Brain microvascular endothelial cell (primary cell): ENCODE measurements around the gene CCDC102A.

Experiments used
- DNase-seq: peaks from one replicate; pipeline ENCODE4 v3.0.0-alpha.2; 2020
- H3K27ac ChIP-seq: fragments of 250-450 bp; sonication (Bioruptor Pico); 2 replicates; pipeline ENCODE4 v1.5.1; 2020; ENCODE audit warnings: mild to moderate bottlenecking, moderate library complexity
- H3K27me3 ChIP-seq: fragments of 250-450 bp; sonication (Bioruptor Pico); replicated peaks from 2 replicates; pipeline ENCODE4 v1.5.1; 2020; ENCODE audit warnings: mild to moderate bottlenecking
- H3K36me3 ChIP-seq: fragments of 250-450 bp; sonication (Bioruptor Pico); replicated peaks from 2 replicates; pipeline ENCODE4 v1.5.1; 2020; ENCODE audit warnings: mild to moderate bottlenecking
- H3K4me3 ChIP-seq: 2 replicates; pipeline ENCODE4 v1.5.1; 2011; ENCODE audit warnings: low read depth, mild to moderate bottlenecking, control low read depth, low read length, moderate library complexity
- in situ Hi-C: cut with HindIII; loops from 2 replicates; pipeline ENCODE4 v1.10.0; 2017; ENCODE audit warnings: low sequenced_read_pairs, low pct_ligation_motif_present
- TF ChIP-seq, protein P1 (sequence below): IDR thresholded peaks from 2 replicates; pipeline ENCODE4 v1.5.1; 2011; ENCODE audit warnings: low read depth, mild to moderate bottlenecking, moderate library complexity, low read length, control low read depth, inconsistent platforms; ENCODE audit errors: missing control alignments

Gene CCDC102A

GRCh38 chr16:57536306-57537193 lies at the start of gene CCDC102A:
Gene CCDC102A (minus strand): TSS chr16:57536571. CDS start chr16:57529177, 7,394 bp downstream.
- TF ChIP-seq, protein P1, sequence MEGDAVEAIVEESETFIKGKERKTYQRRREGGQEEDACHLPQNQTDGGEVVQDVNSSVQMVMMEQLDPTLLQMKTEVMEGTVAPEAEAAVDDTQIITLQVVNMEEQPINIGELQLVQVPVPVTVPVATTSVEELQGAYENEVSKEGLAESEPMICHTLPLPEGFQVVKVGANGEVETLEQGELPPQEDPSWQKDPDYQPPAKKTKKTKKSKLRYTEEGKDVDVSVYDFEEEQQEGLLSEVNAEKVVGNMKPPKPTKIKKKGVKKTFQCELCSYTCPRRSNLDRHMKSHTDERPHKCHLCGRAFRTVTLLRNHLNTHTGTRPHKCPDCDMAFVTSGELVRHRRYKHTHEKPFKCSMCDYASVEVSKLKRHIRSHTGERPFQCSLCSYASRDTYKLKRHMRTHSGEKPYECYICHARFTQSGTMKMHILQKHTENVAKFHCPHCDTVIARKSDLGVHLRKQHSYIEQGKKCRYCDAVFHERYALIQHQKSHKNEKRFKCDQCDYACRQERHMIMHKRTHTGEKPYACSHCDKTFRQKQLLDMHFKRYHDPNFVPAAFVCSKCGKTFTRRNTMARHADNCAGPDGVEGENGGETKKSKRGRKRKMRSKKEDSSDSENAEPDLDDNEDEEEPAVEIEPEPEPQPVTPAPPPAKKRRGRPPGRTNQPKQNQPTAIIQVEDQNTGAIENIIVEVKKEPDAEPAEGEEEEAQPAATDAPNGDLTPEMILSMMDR: no peak
- no peaks in the 10 kb centered on the region for H3K36me3 ChIP-seq
- H3K27me3 ChIP-seq: peaks cover 3% of the 10 kb centered on the region
- H3K27ac ChIP-seq: peak within 1 kb of the TSS; percentile 59
- no peak for DNase-seq
- H3K4me3 ChIP-seq: peak within 1 kb of the TSS; percentile 72
- in situ Hi-C loops: no loop called here

- H3K36me3 ChIP-seq: no peaks in the 10 kb centered on the region
- DNase-seq: no peak
- in situ Hi-C loops: no loop called here
- no peak overlapping the region for H3K4me3 ChIP-seq
- TF ChIP-seq, protein P1: no peak
- H3K27me3 ChIP-seq: no peaks in the 10 kb centered on the region
- no peak overlapping the region for H3K27ac ChIP-seq
These were observed 48.8 kb upstream of the CCDC102A start for GRCh38 chr16:57585051-57585687.

DNA sequence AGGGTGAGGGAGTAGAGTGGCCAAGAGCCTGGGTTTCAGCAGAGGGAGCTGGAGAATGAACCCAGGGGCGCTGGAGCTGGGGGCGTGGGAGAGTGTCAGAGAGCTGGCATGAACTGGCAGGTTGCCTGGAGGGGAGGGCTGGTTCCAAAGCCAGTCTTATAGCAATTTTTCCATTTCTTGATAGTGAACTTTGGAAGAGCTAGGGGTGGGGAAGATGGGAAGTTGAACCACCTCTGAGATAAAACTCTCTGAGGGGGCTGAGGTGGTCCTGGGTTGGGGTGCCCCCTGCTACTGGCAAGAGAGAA lies 42.9 kb upstream of the CCDC102A start:
- no peaks in the 10 kb centered on the region for H3K36me3 ChIP-seq
- no peak for DNase-seq

DNA sequence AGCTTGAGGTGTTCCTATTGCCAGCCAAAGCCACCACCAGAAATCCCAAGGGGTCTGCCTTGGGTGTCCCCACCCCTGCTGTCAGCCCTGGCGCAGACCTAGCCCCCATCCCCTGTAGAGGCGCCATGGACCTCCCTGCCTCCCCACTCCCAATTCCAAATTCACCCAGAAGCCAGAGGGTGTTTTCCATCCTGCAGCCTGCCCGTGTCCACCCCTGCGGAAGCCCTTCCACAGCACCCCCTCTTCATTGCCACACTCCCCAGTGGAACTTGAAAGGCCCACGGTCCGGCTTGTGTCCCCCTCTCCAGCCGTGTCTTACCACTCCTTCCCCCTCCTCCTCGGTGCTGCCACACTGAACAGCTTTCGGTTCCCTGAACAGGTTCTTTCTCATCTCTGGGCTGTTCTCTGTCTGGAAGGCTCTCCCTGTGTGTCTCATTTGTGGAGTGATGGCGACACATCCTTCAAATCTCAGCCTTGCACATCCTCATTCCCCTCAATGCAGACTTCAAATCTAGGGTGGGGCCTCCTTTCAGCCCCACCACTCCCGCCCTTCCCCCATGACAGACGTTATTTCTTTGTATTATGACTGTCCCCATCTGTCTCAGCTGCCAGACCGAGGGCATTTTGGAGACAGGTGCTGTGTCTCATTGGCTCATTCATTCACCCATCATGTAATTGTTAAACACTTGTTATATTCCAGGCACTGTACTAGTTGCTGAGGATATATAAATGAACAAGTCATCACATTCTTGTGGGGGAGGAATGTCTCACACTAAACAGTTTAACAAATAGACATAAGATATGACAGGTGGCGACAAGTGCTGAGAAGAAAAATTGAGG lies 42.4 kb upstream of the CCDC102A start:
- no peak for DNase-seq
- no peaks in the 10 kb centered on the region for H3K27me3 ChIP-seq
- in situ Hi-C loops: no loop called here

More for the DNA sequence above, 42.9 kb upstream of the CCDC102A start:
- Histone ChIP-seq H3K4me3 (no peak overlapping the region), H3K27ac (no peak overlapping the region), H3K27me3 (no peaks in the 10 kb centered on the region)
- in situ Hi-C loops: no loop called here
- TF ChIP-seq, protein P1: no peak

GRCh38 chr16:57577691-57578224 lies 41.4 kb upstream of the CCDC102A start:
- H3K27ac ChIP-seq: no peak overlapping the region
- in situ Hi-C loops: no loop called here

More for the DNA sequence above, 42.4 kb upstream of the CCDC102A start:
- Histone ChIP-seq H3K36me3 (no peaks in the 10 kb centered on the region), H3K27ac (no peak overlapping the region), H3K4me3 (no peak overlapping the region)
- TF ChIP-seq, protein P1: no peak

More at GRCh38 chr16:57577691-57578224, 41.4 kb upstream of the CCDC102A start:
- TF ChIP-seq, protein P1: no peak
- no peak for DNase-seq
- Histone ChIP-seq H3K36me3 (no peaks in the 10 kb centered on the region), H3K4me3 (no peak overlapping the region), H3K27me3 (no peaks in the 10 kb centered on the region)
